ENCODE results near the gene DCDC2.

GRCh38 chr6:24249926-24250325 is 107.9 kb downstream of the DCDC2 start:
- TF ChIP-seq EZH2 (IDR thresholded peaks at IDR 0.05; ENCODE audit: borderline replicate concordance, low read depth, low read length, poor library complexity, severe bottlenecking) (no peak), CTCF (conservative IDR thresholded peaks at IDR 0.05; ENCODE audit: low read depth, low read length) (no peak)
